UCSD-AML1 (cell line): ENCODE measurements around the gene C10orf71.

Source experiments
- DNase-seq: peaks from one replicate; lab custom pipeline; 2025; ENCODE audit not compliant: unreplicated experiment; lab: John Stamatoyannopoulos, UW

Gene C10orf71

GRCh38 chr10:49374740-49375139 is 75.8 kb downstream of the C10orf71 start:
- DNase-seq = no peak

GRCh38 chr10:49375611-49376010 is 76.6 kb downstream of the C10orf71 start:
- no peak for DNase-seq
